EL (cell line): Measurements from ENCODE around the gene GLIS2.
A peak's percentile ranks its signal among the peaks of the same experiment; 100 is the strongest.

Experiments used
- DNase-seq: peaks from one replicate; pipeline ENCODE4 v3.0.0-alpha.2; 2016

The GLIS2 gene

DNA sequence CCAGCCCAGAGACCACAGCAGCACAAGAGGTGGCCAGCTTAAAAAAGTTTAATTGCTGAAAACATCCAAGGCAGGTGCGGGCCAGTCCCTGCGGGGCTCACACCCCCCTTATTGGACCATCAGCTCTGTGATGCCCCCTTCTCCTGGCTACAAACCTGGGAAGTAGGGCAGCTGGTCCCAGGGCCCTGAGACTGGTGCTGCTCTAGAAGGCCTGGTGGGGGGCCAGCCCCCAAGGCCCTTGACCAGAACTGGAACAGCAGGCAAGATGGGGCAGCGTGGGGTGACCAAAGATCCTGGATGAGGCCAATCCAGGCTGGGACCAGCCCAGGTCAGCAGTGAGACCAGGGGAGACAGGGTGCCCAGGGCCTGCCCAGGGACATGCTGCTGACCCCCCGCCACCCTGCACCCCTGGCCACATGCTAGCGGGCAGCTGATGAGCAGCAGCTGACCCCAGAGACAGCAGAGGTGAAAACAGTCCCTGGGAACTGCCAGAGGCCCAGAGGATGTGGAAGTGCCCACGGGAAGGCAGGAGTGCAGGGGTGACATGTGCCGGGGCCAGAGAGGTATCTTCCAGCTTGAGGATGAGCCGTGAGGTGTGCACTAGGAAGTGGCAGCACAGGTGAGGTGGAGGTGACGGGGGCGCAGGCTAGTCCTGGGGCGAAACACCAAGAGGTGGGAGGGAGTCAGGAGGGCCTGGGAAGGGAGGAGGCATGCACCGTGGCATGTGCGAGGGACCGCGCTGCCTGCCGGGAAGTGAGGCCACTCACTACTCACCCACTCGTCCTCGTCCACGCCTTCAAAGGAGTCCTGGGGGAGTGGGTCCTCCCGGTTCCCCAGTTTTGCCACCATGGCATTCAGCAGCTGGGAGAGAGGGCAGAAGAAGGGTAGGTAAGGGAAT, 38.9 kb downstream of the GLIS2 start:
- DNase-seq: no peak

GRCh38 chr16:4356820-4357219, 41.0 kb downstream of the GLIS2 start:
- DNase-seq: no peak

GRCh38 chr16:4358236-4358635, 42.4 kb downstream of the GLIS2 start:
- DNase-seq: no peak

- peak; percentile 36 for DNase-seq
Observed at GRCh38 chr16:4358831-4359561, 43.1 kb downstream of the GLIS2 start.

DNA sequence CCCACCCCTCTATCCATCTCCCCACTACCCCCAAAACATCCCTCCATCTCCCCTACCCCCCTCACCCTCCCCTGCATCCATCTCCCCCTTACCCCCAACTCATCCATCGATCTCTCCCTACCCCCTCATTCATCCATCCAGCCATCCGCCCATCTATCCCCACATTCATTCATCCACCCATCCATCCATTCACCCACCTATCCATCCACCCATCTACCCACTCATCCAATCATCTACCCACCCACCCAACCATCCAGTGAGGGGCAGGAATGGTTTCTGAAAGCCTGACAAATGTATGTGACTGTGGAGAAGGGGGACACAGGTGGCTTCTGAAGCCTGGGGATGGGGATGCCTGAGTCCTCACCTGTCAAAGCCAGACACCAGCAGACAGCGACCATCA, 44.0 kb downstream of the GLIS2 start:
- no peak for DNase-seq

- no peak for DNase-seq
Observed at GRCh38 chr16:4360538-4361021, 44.7 kb downstream of the GLIS2 start.

GRCh38 chr16:4361033-4361943, 45.4 kb downstream of the GLIS2 start:
- DNase-seq: no peak

DNA sequence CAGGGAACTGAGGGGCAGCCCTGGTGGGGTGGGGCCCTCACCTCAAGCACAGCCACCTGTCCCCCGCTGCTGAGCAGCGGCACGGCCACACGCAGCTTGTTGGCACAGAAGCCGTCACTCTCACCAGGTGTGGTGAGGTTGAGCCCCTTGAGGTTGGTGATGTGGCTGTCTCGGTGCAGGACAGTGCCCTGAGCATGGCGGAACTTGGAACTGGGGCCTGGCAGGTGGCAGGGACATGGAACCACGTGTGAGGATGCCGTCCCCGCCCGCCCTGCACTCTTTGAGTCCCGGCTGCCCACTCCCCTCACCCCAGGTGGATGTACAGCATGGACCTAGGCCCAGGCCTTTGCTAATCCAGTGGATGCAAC, 46.1 kb downstream of the GLIS2 start:
- no peak for DNase-seq

DNA sequence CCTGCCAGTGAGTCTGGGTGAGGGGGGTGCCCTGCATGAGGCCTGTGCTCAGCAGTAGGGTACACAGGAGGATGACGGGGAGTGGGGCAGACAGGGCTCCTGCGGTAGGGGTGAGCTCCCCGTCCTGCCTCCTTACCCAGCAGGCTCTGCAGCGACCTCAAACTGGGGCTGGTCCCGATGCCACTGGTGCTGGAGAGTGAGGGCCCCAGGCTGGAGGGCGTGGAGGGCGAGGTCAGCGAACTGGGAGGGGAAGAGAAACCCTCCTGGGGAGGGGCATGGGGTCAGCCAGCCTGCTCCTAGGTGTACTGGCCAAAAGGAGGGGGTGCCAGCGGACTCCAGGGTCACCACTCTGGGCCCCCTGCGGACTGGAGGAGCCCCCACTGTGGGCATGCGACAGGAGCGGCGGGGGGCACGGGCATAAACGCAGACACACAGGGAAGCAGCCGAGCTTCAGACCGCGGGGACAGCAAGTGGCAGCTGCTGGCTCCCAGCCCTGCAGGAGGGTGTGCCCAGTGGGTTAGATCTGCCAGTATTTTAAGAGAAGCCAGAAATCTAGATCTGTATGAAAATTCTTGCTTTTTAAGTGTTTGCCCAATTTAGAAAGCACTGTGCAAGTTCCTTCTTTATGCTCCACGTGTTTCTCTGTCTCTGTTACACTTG, 46.7 kb downstream of the GLIS2 start:
- DNase-seq: no peak

DNA sequence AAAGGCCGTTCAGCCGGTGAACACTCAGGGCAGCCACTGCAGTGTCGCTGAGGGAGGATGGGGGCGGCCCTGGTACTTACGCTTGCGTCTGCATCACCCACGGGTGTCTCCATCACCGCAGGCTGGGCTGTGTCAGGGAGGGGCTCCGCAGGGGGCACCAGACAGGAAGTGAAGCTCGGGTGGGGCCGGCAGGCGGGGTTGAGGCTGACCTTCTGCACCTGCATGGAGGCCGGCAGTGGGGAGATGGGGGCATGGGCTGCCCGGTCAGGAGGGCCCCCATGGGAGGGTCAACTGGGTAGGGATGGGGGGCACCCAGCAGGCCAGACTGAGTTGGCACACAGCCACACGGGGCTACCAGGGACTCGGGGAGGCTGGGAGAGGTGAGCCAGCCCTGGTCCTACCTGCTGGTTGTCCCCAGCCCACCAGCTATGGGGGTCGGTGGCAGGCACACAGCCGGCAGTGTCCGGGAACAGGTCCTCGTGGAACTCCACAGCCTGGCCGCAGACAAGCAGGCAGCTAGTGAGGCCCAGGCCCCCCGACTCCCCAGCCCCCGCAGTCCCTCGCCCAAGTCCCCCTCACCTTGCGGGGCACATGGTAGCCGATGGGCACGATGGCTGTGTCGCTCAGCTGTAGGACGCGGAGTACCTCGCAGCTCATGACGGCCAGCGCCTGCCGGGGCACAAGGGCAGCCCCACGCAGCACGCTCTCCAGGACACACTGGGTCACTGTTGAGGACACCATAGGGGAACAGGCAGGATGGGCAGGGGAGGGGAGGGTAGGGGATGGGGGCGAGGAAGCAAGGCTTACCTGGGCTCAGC, 48.5 kb downstream of the GLIS2 start:
- DNase-seq: no peak

DNA sequence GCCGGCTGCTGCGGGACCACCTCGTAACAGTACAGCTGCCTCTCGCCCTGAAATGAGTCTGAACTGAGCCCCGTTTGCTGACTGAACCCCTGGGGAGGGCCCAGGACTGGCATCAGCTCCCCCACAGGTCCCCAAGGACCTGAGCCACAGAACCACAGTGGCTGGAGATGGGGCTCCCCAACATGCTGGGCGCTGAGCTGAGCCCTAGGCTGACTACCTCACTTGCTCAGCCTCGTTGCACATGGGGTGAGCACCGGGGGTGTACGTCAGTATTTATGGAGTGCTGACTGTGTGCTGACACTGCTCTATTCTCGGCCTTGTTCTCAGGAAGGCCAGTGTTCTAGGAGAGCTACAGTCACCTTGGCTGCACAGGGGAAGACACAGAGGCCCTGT, 49.1 kb downstream of the GLIS2 start:
- DNase-seq: no peak

DNA sequence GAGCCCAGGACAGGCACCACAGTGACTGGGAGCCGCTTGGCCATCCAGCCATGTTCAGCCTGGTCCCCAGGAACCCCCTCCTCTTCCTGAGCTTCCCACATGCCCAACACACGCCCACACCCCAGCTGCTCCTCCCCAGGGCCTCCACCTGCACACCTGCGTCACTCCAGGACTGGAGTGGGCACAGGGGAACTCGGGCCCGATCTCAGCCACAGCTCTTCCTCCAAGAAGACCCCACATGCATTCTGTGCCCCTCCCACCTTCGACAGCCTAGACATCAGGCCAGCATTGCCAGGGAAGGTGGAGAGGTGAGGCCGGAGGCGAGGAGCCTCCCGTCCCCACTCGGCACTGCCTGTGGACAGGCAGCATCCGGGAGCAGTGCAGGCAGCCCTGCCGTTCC, 49.7 kb downstream of the GLIS2 start:
- DNase-seq: no peak

DNA sequence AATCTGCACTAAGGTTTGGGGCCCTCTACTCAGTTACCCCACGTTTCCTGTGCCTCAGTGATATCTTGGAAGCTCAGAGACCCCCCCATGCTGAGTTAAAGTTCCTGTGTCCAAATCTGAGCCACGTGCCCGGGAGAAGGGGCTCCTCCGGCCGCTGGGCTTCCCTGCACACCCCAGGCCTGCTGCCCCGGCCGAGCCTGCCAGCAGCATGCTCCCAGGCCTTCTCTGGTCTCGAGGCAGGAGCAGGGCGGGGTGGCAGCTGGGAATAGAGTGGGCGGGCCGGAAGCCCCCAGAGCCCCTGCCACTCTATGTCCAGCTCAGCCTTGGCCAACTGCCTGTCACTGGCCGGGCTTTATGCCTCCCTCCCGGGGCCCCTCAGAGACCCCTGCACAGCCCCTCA, 50.1 kb downstream of the GLIS2 start:
- DNase-seq: no peak

DNA sequence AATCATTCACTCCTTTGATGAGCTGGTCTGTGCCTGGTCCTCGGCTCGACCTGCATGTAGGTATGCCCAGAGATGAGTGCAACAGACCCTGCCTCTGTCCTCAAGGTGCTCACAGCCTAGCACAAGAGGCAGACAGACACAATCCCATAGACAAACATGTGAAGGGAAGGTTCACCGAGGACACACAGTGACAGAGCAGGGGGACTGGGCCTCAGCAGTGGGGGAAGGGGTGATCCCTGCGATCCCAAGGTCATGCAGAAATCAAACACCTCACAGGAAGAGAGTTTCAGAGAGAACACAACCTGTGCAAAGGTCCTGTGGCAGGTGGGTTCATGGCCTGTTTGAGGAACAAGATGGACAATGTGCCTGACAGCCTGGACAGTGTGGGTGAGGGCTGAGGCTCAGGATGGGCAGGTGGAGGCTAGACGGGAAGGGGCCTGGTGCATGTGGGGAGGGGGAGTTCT, 51.6 kb downstream of the GLIS2 start:
- no peak for DNase-seq

DNA sequence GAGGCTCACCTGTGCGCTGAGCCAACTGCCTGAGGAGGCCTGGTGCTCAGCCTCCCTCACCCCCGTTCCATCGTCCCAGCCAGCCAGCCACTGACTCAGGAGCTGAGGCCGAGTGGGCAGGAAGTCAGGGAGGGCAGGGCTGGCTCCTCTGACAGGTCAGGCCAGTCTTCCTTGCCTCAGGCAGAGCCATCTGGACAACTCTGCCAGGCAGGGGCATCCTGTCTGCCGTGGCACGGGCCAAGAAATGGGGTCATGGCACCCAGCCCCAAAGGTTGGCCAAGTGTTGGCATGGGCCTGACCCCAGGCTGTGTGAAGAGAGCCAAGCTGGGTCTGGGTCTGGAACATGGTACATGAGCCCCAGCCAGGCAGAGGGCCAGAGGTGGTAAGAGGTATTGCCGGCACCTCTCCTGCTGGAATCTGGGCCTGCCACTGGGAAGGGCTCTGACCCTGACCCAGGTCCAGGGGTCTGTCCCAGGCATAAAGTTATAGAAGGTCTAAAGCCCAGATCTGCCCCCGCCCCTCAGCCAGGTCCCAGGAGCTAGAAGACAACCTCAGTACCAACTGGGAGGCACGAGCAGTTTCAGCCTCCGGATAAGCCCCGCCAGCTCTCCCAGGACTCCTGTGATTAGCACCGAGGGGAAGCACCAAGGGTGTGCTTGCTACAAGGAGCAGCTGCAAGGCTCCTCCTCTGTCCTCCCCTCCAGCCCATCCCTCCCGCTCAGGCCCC, 53.3 kb downstream of the GLIS2 start:
- peak; percentile 80 for DNase-seq

GRCh38 chr16:4370151-4370550, 54.3 kb downstream of the GLIS2 start:
- DNase-seq: no peak

- peak; percentile 96 for DNase-seq
Observed at GRCh38 chr16:4370570-4371356, 54.9 kb downstream of the GLIS2 start.

DNA sequence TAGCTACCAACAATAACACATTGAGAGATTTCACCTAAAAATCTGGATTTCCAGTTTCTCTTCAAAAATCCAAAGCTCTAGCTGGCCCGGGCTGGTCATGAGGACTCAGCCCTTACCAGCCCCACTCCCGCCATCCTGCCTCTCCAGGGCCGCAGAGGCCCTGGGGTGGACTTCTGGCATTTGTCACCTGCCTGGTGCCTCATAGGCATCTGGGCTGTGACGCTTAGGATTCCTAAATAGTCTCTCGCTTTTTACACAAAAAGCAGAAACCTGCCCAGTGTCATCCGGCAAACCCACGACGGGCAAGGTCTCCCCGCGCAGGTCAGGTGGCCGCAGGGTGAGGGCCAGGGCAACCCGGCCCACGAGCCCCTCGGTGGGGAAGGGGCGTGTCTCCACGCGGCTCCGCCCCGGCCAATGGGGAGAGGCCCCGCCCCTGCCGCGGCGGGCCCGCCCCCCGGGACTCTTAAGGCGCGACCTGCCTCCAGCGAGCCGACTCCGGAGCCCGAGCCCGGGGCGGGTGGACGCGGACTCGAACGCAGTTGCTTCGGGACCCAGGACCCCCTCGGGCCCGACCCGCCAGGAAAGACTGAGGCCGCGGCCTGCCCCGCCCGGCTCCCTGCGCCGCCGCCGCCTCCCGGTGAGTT, 55.6 kb downstream of the GLIS2 start, which contains the start of gene VASN:
TSS of gene VASN (plus strand) at position 492 of the 644 bp plus-strand sequence. CDS start 9,030 bp downstream, outside the sequence.
- peak; percentile 85 for DNase-seq

GRCh38 chr16:4372001-4372577, 56.2 kb downstream of the GLIS2 start:
- DNase-seq: no peak
